Lower lobe of right lung (tissue), 2 donors: Measurements from ENCODE around the gene SMC4. TPM values are rescaled to one million over a fixed set of nuclear protein-coding genes. Genes with fewer than 3 reads are reported as not detected.
A peak's percentile ranks its signal among the peaks of the same experiment; 100 is the strongest.

ENCODE experiments used
- ATAC-seq, 2 donors: fragments of 200-7000 bp; cut with Tn5 transposase; one replicate each; pipeline ENCODE4 v1.9.1; 2020 to 2022; ENCODE audit warnings: mild to moderate bottlenecking in 2 of 2, moderate library complexity in 2 of 2
- DNase-seq: peaks from one replicate; pipeline ENCODE4 v3.0.0-alpha.2; 2020
- H3K27ac ChIP-seq: fragments of 200-600 bp; one replicate; pipeline ENCODE4 v1.8.0; 2022
- H3K27me3 ChIP-seq: fragments of 200-600 bp; one replicate; pipeline ENCODE4 v1.8.0; 2022; ENCODE audit warnings: low read depth
- H3K36me3 ChIP-seq: fragments of 200-600 bp; one replicate; pipeline ENCODE4 v1.8.0; 2022; ENCODE audit warnings: mild to moderate bottlenecking
- H3K4me1 ChIP-seq: fragments of 200-600 bp; one replicate; pipeline ENCODE4 v1.8.0; 2022
- H3K4me3 ChIP-seq: fragments of 200-600 bp; one replicate; pipeline ENCODE4 v1.8.0; 2022; ENCODE audit warnings: mild to moderate bottlenecking
- H3K9me3 ChIP-seq: fragments of 200-600 bp; one replicate; pipeline ENCODE4 v1.8.0; 2022
- intact Hi-C: fragments of 100-400 bp; cut with DNase I; formaldehyde crosslinking; loops from one replicate; pipeline ENCODE4 v1.11.0; 2022
- microRNA-seq: library from miRNA; unstranded; fragments of <30 nt; microRNA quantifications from one replicate; pipeline ENCODE4 v1.2.0, GENCODE V29; 2020; ENCODE audit warnings: borderline number of aligned reads
- total RNA-seq: library from RNA; stranded (reverse); fragmentation: NEBNext Ultra II Directional; extraction: Animal tissue kit (Norgen Biotek cat#: 25700); gene quantifications from one replicate; pipeline ENCODE4 v1.2.1, GENCODE V29; 2021
- TF ChIP-seq, protein P1 (sequence below): fragments of 200-600 bp; IDR thresholded peaks from one replicate; pipeline ENCODE4 v1.8.0; 2022; ENCODE audit warnings: antibody characterized with exemption, mild to moderate bottlenecking
- donor health status: DM: no; HTN: yes; CAD: no; lungs with severe emphysema.

Gene SMC4
- total RNA-seq, 1 donor from 2014 or later, result 57.6 TPM

DNA sequence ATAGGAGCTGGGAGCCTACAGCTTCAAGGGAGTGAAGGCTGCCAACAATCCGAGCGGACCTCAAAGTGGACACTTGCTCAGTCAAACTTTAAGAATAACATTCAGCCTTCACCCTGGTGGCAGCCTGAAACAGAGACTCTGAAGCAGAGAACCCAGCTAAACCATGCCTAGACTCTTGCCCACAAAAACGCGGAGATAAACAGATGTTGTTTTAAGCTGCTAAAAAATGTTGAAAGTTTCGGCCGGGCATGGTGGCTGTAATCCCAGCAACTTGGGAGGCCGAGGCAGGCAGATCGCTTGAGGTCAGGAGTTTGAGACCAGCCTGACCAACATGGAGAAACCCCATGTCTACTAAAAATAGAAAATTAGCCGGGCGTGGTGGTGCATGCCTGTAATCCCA lies 79.9 kb downstream of the SMC4 start:
- intact Hi-C loops, result no loop called here
- TF ChIP-seq, protein P1, sequence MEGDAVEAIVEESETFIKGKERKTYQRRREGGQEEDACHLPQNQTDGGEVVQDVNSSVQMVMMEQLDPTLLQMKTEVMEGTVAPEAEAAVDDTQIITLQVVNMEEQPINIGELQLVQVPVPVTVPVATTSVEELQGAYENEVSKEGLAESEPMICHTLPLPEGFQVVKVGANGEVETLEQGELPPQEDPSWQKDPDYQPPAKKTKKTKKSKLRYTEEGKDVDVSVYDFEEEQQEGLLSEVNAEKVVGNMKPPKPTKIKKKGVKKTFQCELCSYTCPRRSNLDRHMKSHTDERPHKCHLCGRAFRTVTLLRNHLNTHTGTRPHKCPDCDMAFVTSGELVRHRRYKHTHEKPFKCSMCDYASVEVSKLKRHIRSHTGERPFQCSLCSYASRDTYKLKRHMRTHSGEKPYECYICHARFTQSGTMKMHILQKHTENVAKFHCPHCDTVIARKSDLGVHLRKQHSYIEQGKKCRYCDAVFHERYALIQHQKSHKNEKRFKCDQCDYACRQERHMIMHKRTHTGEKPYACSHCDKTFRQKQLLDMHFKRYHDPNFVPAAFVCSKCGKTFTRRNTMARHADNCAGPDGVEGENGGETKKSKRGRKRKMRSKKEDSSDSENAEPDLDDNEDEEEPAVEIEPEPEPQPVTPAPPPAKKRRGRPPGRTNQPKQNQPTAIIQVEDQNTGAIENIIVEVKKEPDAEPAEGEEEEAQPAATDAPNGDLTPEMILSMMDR, result no peak
- Histone ChIP-seq H3K4me1 (no peaks in the 10 kb centered on the region), H3K9me3 (no peaks in the 10 kb centered on the region), H3K4me3 (no peak overlapping the region), H3K36me3 (no peaks in the 10 kb centered on the region), H3K27ac (no peak overlapping the region), H3K27me3 (no peaks in the 10 kb centered on the region)
- ATAC-seq, result no peak
- DNase-seq, result no peak

DNA sequence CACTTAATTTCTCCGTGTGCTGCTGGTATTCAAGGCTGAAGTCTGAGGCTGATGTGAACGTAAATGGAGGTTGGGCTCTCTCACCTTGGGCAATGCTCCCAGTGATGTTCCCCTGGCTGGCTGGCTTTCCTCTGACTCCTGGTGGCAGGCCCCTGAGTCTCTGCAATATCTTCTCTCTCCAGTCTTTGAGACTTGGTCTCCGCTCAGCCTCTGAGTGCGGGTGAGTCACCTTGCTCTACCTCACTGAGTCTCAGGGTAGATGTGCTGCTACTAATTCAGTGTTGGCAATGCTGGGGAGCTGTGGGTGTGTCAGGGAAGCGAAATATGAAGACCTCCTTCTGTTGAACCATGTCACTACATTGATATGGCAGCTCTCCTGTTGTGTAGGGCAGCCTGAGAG lies 81.5 kb downstream of the SMC4 start:
- no peaks in the 10 kb centered on the region for H3K36me3 ChIP-seq
- intact Hi-C loops, result no loop called here
- ATAC-seq (no peak), DNase-seq (no peak)
- H3K9me3 ChIP-seq, result no peaks in the 10 kb centered on the region
- TF ChIP-seq, protein P1, result no peak
- no peaks in the 10 kb centered on the region for H3K4me1 ChIP-seq
- no peak overlapping the region for H3K4me3 ChIP-seq
- no peak overlapping the region for H3K27ac ChIP-seq
- H3K27me3 ChIP-seq, result no peaks in the 10 kb centered on the region

DNA sequence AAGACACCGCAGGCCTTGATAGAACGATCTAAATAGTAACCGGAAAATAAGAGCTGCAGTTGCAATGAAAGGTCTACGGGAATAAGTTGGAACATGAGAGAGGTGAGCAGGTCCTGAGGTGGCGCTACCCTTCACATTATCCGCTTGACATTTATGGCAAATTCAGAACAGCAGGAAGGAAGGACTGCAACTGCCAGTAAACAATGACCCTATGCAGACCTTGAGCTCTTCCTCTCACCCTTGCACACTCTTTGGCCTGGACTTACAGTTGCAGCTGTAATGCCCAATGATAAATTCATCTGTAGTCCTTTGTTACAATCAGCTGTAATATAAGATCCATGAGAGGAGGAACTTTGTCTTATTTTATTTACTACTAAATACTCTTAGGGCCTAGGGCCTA lies 82.4 kb downstream of the SMC4 start:
- DNase-seq (no peak), ATAC-seq (no peak)
- no peak overlapping the region for H3K27ac ChIP-seq
- no peaks in the 10 kb centered on the region for H3K4me1 ChIP-seq
- no peaks in the 10 kb centered on the region for H3K36me3 ChIP-seq
- H3K4me3 ChIP-seq, result no peak overlapping the region
- TF ChIP-seq, protein P1, result no peak
- H3K9me3 ChIP-seq, result no peaks in the 10 kb centered on the region
- intact Hi-C loops, result no loop called here
- no peaks in the 10 kb centered on the region for H3K27me3 ChIP-seq

DNA sequence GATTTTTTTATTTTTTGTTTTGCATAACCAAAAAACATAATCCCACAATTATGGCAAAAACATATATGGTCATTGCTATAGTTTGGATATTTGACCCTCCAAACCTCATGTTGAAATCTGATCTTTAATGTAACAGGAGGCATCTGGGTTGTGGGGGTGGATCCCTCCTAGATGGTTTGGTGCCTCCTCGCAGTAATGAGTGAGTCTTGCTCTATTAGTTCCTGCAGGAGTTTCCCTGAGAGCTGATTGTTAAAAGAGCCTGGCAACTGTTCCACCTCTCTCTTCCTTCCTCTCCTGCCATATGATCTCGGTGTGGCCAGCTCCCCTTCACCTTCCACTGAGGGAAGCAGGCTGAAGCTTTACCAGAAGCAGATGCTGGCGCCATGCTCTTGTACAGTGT lies 83.3 kb downstream of the SMC4 start:
- intact Hi-C loops, result no loop called here
- TF ChIP-seq, protein P1, result no peak
- H3K27me3 ChIP-seq, result no peaks in the 10 kb centered on the region
- no peak overlapping the region for H3K27ac ChIP-seq
- no peaks in the 10 kb centered on the region for H3K4me1 ChIP-seq
- ATAC-seq (no peak), DNase-seq (no peak)
- no peaks in the 10 kb centered on the region for H3K36me3 ChIP-seq
- H3K4me3 ChIP-seq, result no peak overlapping the region
- H3K9me3 ChIP-seq, result no peaks in the 10 kb centered on the region

Small RNA genes lying within 50 kb of the gene (microRNA-seq; reads per million reads assigned to microRNA genes)
- 1,966 reads per million, percentile 85 among the genes with 10 or more reads in this experiment for gene MIR15B
- gene MIR16-2, result 960 reads per million, percentile 80 among the genes with 10 or more reads in this experiment

Other genes with a start within 250 kb of the SMC4 start
- gene C3orf80, start 174.2 kb upstream of the SMC4 start, total RNA-seq, result 1.2 TPM
- gene IFT80, start 425 bp upstream of the SMC4 start, total RNA-seq, result 37.7 TPM
- 4.4 TPM for gene TRIM59, start 50.1 kb downstream of the SMC4 start, total RNA-seq
- 61.6 TPM for gene KPNA4, start 165.9 kb downstream of the SMC4 start, total RNA-seq